HG02885 (cell line): ENCODE measurements around the gene SH3BP5.

ENCODE experiments used
- ATAC-seq: cut with Tn5 transposase; IDR thresholded peaks from one replicate; pipeline ENCODE4 v1.9.1; 2021; ENCODE audit warnings: mild to moderate bottlenecking; ENCODE audit not compliant: unreplicated experiment, poor library complexity

The SH3BP5 gene

GRCh38 chr3:15263120-15263519, 69.3 kb downstream of the SH3BP5 start:
- ATAC-seq = no peak

- ATAC-seq = no peak
Measured at GRCh38 chr3:15262021-15262420, 70.4 kb downstream of the SH3BP5 start.

- ATAC-seq = no peak
Measured at GRCh38 chr3:15261274-15261673, 71.1 kb downstream of the SH3BP5 start.

- ATAC-seq = no peak
Measured at GRCh38 chr3:15260531-15260930, 71.9 kb downstream of the SH3BP5 start.

- ATAC-seq = no peak
Measured at GRCh38 chr3:15258720-15259119, 73.7 kb downstream of the SH3BP5 start.

- ATAC-seq = no peak
Measured at GRCh38 chr3:15256861-15257341, 75.5 kb downstream of the SH3BP5 start.

GRCh38 chr3:15255215-15255614, 77.2 kb downstream of the SH3BP5 start:
- ATAC-seq = no peak

- ATAC-seq = no peak
Measured at GRCh38 chr3:15253023-15253697, 79.2 kb downstream of the SH3BP5 start.

GRCh38 chr3:15246186-15246585, 86.2 kb downstream of the SH3BP5 start:
- ATAC-seq = no peak

GRCh38 chr3:15243822-15244482, 88.4 kb downstream of the SH3BP5 start:
- ATAC-seq = no peak

- no peak for ATAC-seq
Measured at GRCh38 chr3:15241341-15241740, 91.0 kb downstream of the SH3BP5 start.

- no peak for ATAC-seq
Measured at GRCh38 chr3:15229262-15229661, 103.1 kb downstream of the SH3BP5 start.

- no peak for ATAC-seq
Measured at GRCh38 chr3:15228147-15228546, 104.2 kb downstream of the SH3BP5 start.

GRCh38 chr3:15223685-15224572, 108.5 kb downstream of the SH3BP5 start:
- no peak for ATAC-seq

GRCh38 chr3:15221574-15222217, 110.7 kb downstream of the SH3BP5 start:
- no peak for ATAC-seq

GRCh38 chr3:15220661-15221060, 111.7 kb downstream of the SH3BP5 start:
- no peak for ATAC-seq

GRCh38 chr3:15220056-15220455, 112.3 kb downstream of the SH3BP5 start:
- no peak for ATAC-seq

GRCh38 chr3:15218689-15219088, 113.7 kb downstream of the SH3BP5 start:
- ATAC-seq = no peak

GRCh38 chr3:15217841-15218267, 114.5 kb downstream of the SH3BP5 start:
- no peak for ATAC-seq

GRCh38 chr3:15217011-15217671, 115.2 kb downstream of the SH3BP5 start:
- no peak for ATAC-seq
